PC-3 (cell line): ENCODE measurements around the gene LRP2.

ENCODE experiments used
- CTCF ChIP-seq: fragments of 300-600 bp; sonication (generic); conservative IDR thresholded peaks from 2 replicates; pipeline ENCODE4 v1.5.1; 2017; ENCODE audit warnings: antibody characterized with exemption, low read depth, mild to moderate bottlenecking, low read length
- EZH2 ChIP-seq: fragments of 300-600 bp; sonication (generic); IDR thresholded peaks from one replicate; pipeline ENCODE4 v1.6.1; 2017; ENCODE audit warnings: antibody characterized with exemption, mild to moderate bottlenecking, low read length; ENCODE audit not compliant: unreplicated experiment
- EZH2phosphoT487 ChIP-seq: fragments of 300-600 bp; sonication (generic); IDR thresholded peaks from 2 replicates; pipeline ENCODE4 v1.6.1; 2018; ENCODE audit warnings: mild to moderate bottlenecking, antibody characterized with exemption, low read length, borderline replicate concordance

- TF ChIP-seq CTCF = no peak
- no peak for TF ChIP-seq EZH2phosphoT487
- no peak for TF ChIP-seq EZH2
Observed at GRCh38 chr2:169090133-169090820, 272.1 kb downstream of the LRP2 start.
